H1 (cell line): Measurements from ENCODE around the gene LHX5. TPM values are rescaled to one million over a fixed set of nuclear protein-coding genes. Genes with fewer than 3 reads are reported as not detected.

Source experiments
- CTCF ChIA-PET: fragments of 300-600 bp; sonication (Branson Sonifier 250); formaldehyde crosslinking; loops from one replicate; lab custom pipeline; 2021; ENCODE audit not compliant: partially characterized antibody; lab: Charles Lee
- POLR2A ChIA-PET: fragments of 300-600 bp; sonication (Branson Sonifier 250); formaldehyde crosslinking; loops from one replicate; lab custom pipeline; 2021; ENCODE audit warnings: inconsistent platforms; ENCODE audit not compliant: partially characterized antibody; lab: Charles Lee
- DNase-seq, 2 experiments: peaks; one replicate each; pipeline versions ENCODE4 v3.0.0 to v3.0.0-alpha.2; 2010 to 2022; ENCODE audit warnings: low spot score in 2 of 2, low read depth in 1 of 2, mixed read lengths in 1 of 2
- FAIRE-seq: peaks from 2 replicates; lab custom pipeline; 2011; peaks lifted over from hg19 to GRCh38; lab: Jason Lieb, UNC
- H2AFZ ChIP-seq: 2 replicates; pipeline ENCODE4 v1.8.1; 2012; ENCODE audit warnings: low read length, inconsistent platforms
- H2AK5ac ChIP-seq: 2 replicates; pipeline ENCODE4 v1.6.1; 2013; ENCODE audit warnings: low read depth, low read length
- H2BK120ac ChIP-seq: replicated peaks from 2 replicates; pipeline ENCODE3; 2013; ENCODE audit warnings: low read depth, low read length, inconsistent platforms
- H2BK12ac ChIP-seq: 2 replicates; pipeline ENCODE4 v1.6.1; 2013; ENCODE audit warnings: low read depth, low read length
- H2BK15ac ChIP-seq: 2 replicates; pipeline ENCODE4 v1.6.1; 2013; ENCODE audit warnings: low read length
- H2BK20ac ChIP-seq: 2 replicates; pipeline ENCODE4 v1.6.1; 2013; ENCODE audit warnings: low read length
- H2BK5ac ChIP-seq: 2 replicates; pipeline ENCODE4 v1.6.1; 2013; ENCODE audit warnings: low read depth, low read length
- H3K14ac ChIP-seq: 2 replicates; pipeline ENCODE4 v1.6.1; 2013; ENCODE audit warnings: inconsistent platforms; ENCODE audit not compliant: insufficient read length
- H3K18ac ChIP-seq: 2 replicates; pipeline ENCODE4 v1.6.1; 2013; ENCODE audit warnings: low read length; ENCODE audit errors: extremely low read depth
- H3K23ac ChIP-seq: 2 replicates; pipeline ENCODE4 v1.6.1; 2013; ENCODE audit warnings: inconsistent platforms; ENCODE audit not compliant: insufficient read length
- H3K23me2 ChIP-seq: 2 replicates; pipeline ENCODE4 v1.6.1; 2013; ENCODE audit warnings: low read depth, low read length
- H3K27ac ChIP-seq: 2 replicates; pipeline ENCODE4 v1.6.1; 2011; ENCODE audit warnings: low read depth, low read length, inconsistent platforms
- H3K27me3 ChIP-seq, 4 experiments: replicated peaks in 1 of 4; 1 replicate in 1 of 4; 2 replicates in 3 of 4; pipeline versions ENCODE4 v1.6.1 to v1.8.1; 2011 to 2013; ENCODE audit warnings: low read length in 3 of 4, mild to moderate bottlenecking in 3 of 4, inconsistent platforms in 2 of 4, mixed read lengths in 2 of 4, moderate library complexity in 1 of 4; ENCODE audit not compliant: control insufficient read depth in 3 of 4, insufficient read depth in 3 of 4; ENCODE audit errors: extremely low read depth in 1 of 4
- H3K36me3 ChIP-seq, 4 experiments: 2 replicates each; pipeline versions ENCODE4 v1.6.1 to v1.8.1; 2011 to 2013; ENCODE audit warnings: mild to moderate bottlenecking in 4 of 4, low read length in 3 of 4, moderate library complexity in 2 of 4, control low read depth in 1 of 4, inconsistent platforms in 1 of 4; ENCODE audit not compliant: insufficient read depth in 4 of 4, control insufficient read depth in 2 of 4
- H3K4ac ChIP-seq: replicated peaks from 2 replicates; pipeline ENCODE3; 2013; ENCODE audit warnings: low read length, low read depth, mixed read lengths, inconsistent platforms; ENCODE audit not compliant: insufficient read length
- H3K4me1 ChIP-seq, 4 experiments: replicated peaks in 1 of 4; 1 replicate in 1 of 4; 2 replicates in 3 of 4; pipeline versions ENCODE4 v1.6.1 to v1.8.1; 2011 to 2013; ENCODE audit warnings: low read length in 3 of 4, inconsistent platforms in 2 of 4, mixed read lengths in 1 of 4; ENCODE audit not compliant: insufficient read depth in 4 of 4, control insufficient read depth in 3 of 4
- H3K4me2 ChIP-seq, 2 experiments: 2 replicates each; pipeline versions ENCODE4 v1.6.1 to v1.8.1; 2011 to 2013; ENCODE audit warnings: low read depth in 2 of 2, low read length in 2 of 2, control low read depth in 1 of 2, inconsistent platforms in 1 of 2, mild to moderate bottlenecking in 1 of 2; ENCODE audit not compliant: insufficient read depth in 1 of 2
- H3K4me3 ChIP-seq, 4 experiments: fragments of 200-600, 300-600 bp in 1 of 4; sonication (generic), shearing (Covaris generic), sonication (Bioruptor Twin) in 1 of 4; 2 replicates each; pipeline versions ENCODE4 v1.5.1 to v1.8.1; 2011 to 2016; ENCODE audit warnings: low read length in 4 of 4, low read depth in 3 of 4, control low read depth in 2 of 4, inconsistent platforms in 2 of 4, mild to moderate bottlenecking in 2 of 4, mixed read lengths in 1 of 4, moderate library complexity in 1 of 4; ENCODE audit not compliant: insufficient read depth in 2 of 4; ENCODE audit errors: extremely low read depth in 1 of 4
- H3K56ac ChIP-seq: replicated peaks from 2 replicates; pipeline ENCODE3; 2013; ENCODE audit warnings: low read depth, mild to moderate bottlenecking, mixed read lengths, low read length, inconsistent platforms; ENCODE audit not compliant: insufficient read length
- H3K79me1 ChIP-seq: 2 replicates; pipeline ENCODE4 v1.6.1; 2013; ENCODE audit warnings: low read depth, low read length, control low read depth
- H3K79me2 ChIP-seq, 2 experiments: 2 replicates each; pipeline versions ENCODE4 v1.6.1 to v1.8.1; 2012 to 2013; ENCODE audit warnings: low read length in 2 of 2, mild to moderate bottlenecking in 2 of 2, inconsistent platforms in 1 of 2; ENCODE audit not compliant: insufficient read depth in 2 of 2, control insufficient read depth in 1 of 2
- H3K9ac ChIP-seq, 4 experiments: replicated peaks in 1 of 4; 1 replicate in 1 of 4; 2 replicates in 3 of 4; pipeline versions ENCODE4 v1.6.1 to v1.8.1; 2011 to 2013; ENCODE audit warnings: low read depth in 3 of 4, low read length in 3 of 4, control low read depth in 2 of 4, mild to moderate bottlenecking in 2 of 4, moderate library complexity in 2 of 4, inconsistent platforms in 1 of 4; ENCODE audit errors: extremely low read depth in 1 of 4
- H3K9me3 ChIP-seq, 2 experiments: 2 replicates each; pipeline versions ENCODE4 v1.6.1 to v1.8.1; 2012 to 2013; ENCODE audit warnings: mild to moderate bottlenecking in 2 of 2, moderate library complexity in 2 of 2, control low read depth in 1 of 2, inconsistent platforms in 1 of 2, low read depth in 1 of 2, low read length in 1 of 2, mixed read lengths in 1 of 2; ENCODE audit not compliant: insufficient read depth in 2 of 2
- H4K20me1 ChIP-seq, 2 experiments: replicated peaks in 1 of 2; 2 replicates each; pipeline versions ENCODE3 to v1.8.1; 2011 to 2013; ENCODE audit warnings: inconsistent platforms in 2 of 2, low read length in 2 of 2, mild to moderate bottlenecking in 1 of 2; ENCODE audit not compliant: insufficient read depth in 2 of 2, control insufficient read depth in 1 of 2
- H4K5ac ChIP-seq: 2 replicates; pipeline ENCODE4 v1.6.1; 2013; ENCODE audit warnings: low read length, low read depth, mixed read lengths, inconsistent platforms; ENCODE audit not compliant: insufficient read length
- H4K8ac ChIP-seq: 2 replicates; pipeline ENCODE4 v1.8.0; 2013; ENCODE audit warnings: mild to moderate bottlenecking, moderate library complexity, low read length, inconsistent platforms; ENCODE audit not compliant: insufficient read depth; ENCODE audit errors: extremely low read depth
- H4K91ac ChIP-seq: replicated peaks from 2 replicates; pipeline ENCODE3; 2013; ENCODE audit warnings: low read length, mixed read lengths, inconsistent platforms; ENCODE audit not compliant: insufficient read length
- ATF2 ChIP-seq: IDR thresholded peaks from 2 replicates; pipeline ENCODE4 v1.6.1; 2012; ENCODE audit warnings: low read length, inconsistent platforms
- CTCF ChIP-seq, 3 experiments: IDR thresholded peaks; 1 replicate in 2 of 3; 2 replicates in 1 of 3; pipeline versions ENCODE4 v1.5.1 to v1.6.1; 2011; ENCODE audit warnings: low read length in 3 of 3, mild to moderate bottlenecking in 3 of 3, inconsistent platforms in 2 of 3, low read depth in 1 of 3, moderate library complexity in 1 of 3; ENCODE audit not compliant: insufficient read depth in 1 of 3; ENCODE audit errors: control extremely low read depth in 1 of 3
- E2F6 ChIP-seq: IDR thresholded peaks from 2 replicates; pipeline ENCODE4 v1.6.1; 2012; ENCODE audit warnings: inconsistent platforms
- HDAC6 ChIP-seq: IDR thresholded peaks from one replicate; pipeline ENCODE4 v1.7.1; 2012; ENCODE audit warnings: low read depth, mild to moderate bottlenecking, inconsistent platforms, low read length, moderate library complexity
- TBP ChIP-seq: IDR thresholded peaks from 2 replicates; pipeline ENCODE4 v1.6.1; 2011; ENCODE audit warnings: low read depth, low read length, improper control_type of control experiment
- TEAD4 ChIP-seq: IDR thresholded peaks from 2 replicates; pipeline ENCODE4 v1.6.1; 2012; ENCODE audit warnings: low read depth, low read length, inconsistent platforms, mixed read lengths
- WGBS, 2 experiments: shearing (Covaris generic) in 1 of 2; methylation state at CpG; one replicate each; pipeline versions ENCODE4 v1.1.6 to v1.1.7; 2013 to 2015; ENCODE audit warnings: low lambda C conversion rate in 2 of 2, mixed read lengths in 2 of 2, inconsistent platforms in 1 of 2, low coverage in 1 of 2, missing lambda C conversion rate in 1 of 2; ENCODE audit not compliant: insufficient replicate concordance in 2 of 2, insufficient coverage in 1 of 2, insufficient read length in 1 of 2; ENCODE audit errors: extremely low coverage in 1 of 2, missing lambda C conversion rate in 1 of 2; 5-methylcytosine and 5-hydroxymethylcytosine counted together
- polyA plus RNA-seq, 7 experiments: library from polyadenylated mRNA; depleted of rRNA in 3 of 7; stranded (reverse) in 5 of 7; unstranded in 2 of 7; fragments of >200 nt in 5 of 7; fragments of 200-250 nt in 2 of 7; gene quantifications; 1 replicate in 5 of 7; 2 replicates in 1 of 7; 4 replicates in 1 of 7; pipeline versions ENCODE4 v1.2.1 to v1.2.3, GENCODE V29; 2011 to 2013; ENCODE audit warnings: missing spikeins in 2 of 7, mixed read lengths in 2 of 7
- total RNA-seq: library from RNA; stranded (reverse); fragmentation: NEBNext Ultra II Directional; extraction: Animal tissue kit (Norgen Biotek cat#: 25700); gene quantifications from 2 replicates; pipeline ENCODE4 v1.2.1, GENCODE V29; 2021
- TF ChIP-seq, protein P1 (sequence below): IDR thresholded peaks from 2 replicates; pipeline ENCODE4 v1.6.1; 2011; ENCODE audit warnings: low read depth, mild to moderate bottlenecking, low read length; ENCODE audit not compliant: insufficient read depth

Gene LHX5
- total and polyA plus RNA-seq, 2 of the 8 experiments (the other 6 are each of a cell fraction or from before 2014, with no cell fraction given), result 0.47 to 1.1 TPM

DNA sequence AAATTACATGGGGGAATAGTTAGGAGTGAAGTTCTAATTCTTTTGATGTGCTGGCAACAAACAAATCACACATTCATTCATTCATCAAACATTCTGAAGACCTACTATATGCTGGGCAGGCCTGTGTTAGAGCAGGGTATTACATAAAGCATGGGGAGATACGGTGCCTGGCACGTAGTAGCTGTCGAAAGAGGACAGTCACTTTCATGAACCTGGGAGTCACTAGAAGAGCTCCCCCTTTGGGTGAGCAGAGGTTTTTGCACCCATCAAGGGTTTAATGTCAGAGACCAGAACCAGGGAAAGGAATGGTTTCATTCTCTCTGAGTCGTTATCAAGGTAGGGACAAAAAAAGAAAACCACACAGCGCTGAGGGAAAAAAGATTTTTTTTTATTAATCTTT, 10.0 kb downstream of the LHX5 start:
- FAIRE-seq, result peak; percentile 89
- Histone ChIP-seq H3K56ac (no peak overlapping the region), H3K14ac (no peak overlapping the region), H3K4me3 (no peak overlapping the region), H3K23ac (no peak overlapping the region), H4K5ac (no peak overlapping the region), H3K9me3 (no peaks in the 10 kb centered on the region), H2AK5ac (no peak overlapping the region), H4K8ac (no peak overlapping the region), H2BK5ac (no peak overlapping the region), H3K27me3 (peaks cover 44 to 52% (median 46%) of the 10 kb centered on the region in 4 experiments), H2BK20ac (no peak overlapping the region), H2BK15ac (no peak overlapping the region), H3K27ac (no peak overlapping the region), H3K4ac (no peak overlapping the region), H3K79me1 (no peaks in the 10 kb centered on the region), H3K79me2 (no peaks in the 10 kb centered on the region), H3K23me2 (peaks cover 2% of the 10 kb centered on the region; the same call in 1 of the 2 replicates), H4K91ac (no peak overlapping the region), H2BK12ac (no peak overlapping the region), H3K18ac (no peak overlapping the region), H3K4me2 (no peak overlapping the region; a peak in 1 of 4 replicates), H3K9ac (no peak overlapping the region), H3K36me3 (peaks cover under 1 to 36% (median 3%) of the 10 kb centered on the region in 4 experiments; a peak in 5 of 8 replicates), H2AFZ (no peak overlapping the region), H4K20me1 (peaks cover 5 to 8% of the 10 kb centered on the region in 2 experiments), H2BK120ac (no peak overlapping the region), H3K4me1 (peaks cover 4 to 27% (median 18%) of the 10 kb centered on the region in 4 experiments)
- CTCF ChIA-PET, result interaction anchor here (0.6 to 8.0 kb wide), 75 partner anchors 9 to 902 kb away, joined by 3 to 82 read pairs (median 4); partner anchors contain the start of gene LHX5
- POLR2A ChIA-PET, result interaction anchor here (0.7 to 1.3 kb wide), 3 partner anchors 16 to 292 kb away, joined by 3 to 5 read pairs (median 4); no protein-coding TSS in a partner anchor
- DNase-seq, result no peak
- 27% methylated on average over 5 of the region's 5 CpGs; no CpG with 5 or more reads in 1 of the 2 experiments for WGBS, 2 experiments
- no peak for TF ChIP-seq ATF2
- TF ChIP-seq TBP, result no peak
- TF ChIP-seq, protein P1, sequence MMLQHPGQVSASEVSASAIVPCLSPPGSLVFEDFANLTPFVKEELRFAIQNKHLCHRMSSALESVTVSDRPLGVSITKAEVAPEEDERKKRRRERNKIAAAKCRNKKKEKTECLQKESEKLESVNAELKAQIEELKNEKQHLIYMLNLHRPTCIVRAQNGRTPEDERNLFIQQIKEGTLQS, result no peak
- TF ChIP-seq HDAC6, result no peak
- TF ChIP-seq E2F6, result 0 out of 2 replicates have a peak, but pooled peaks have one; percentile 2
- no peak for TF ChIP-seq TEAD4
- peak in 2 of 3 experiments; percentile 72 to 85; a peak in 3 of 4 replicates for TF ChIP-seq CTCF (IDR thresholded peaks at IDR 0.05; ENCODE audit: control extremely low read depth in 1 of 3, insufficient read depth in 1 of 3, low read depth in 1 of 3, low read length in 3 of 3)
